Smooth muscle cell of the brain vasculature (primary cell): ENCODE measurements around the gene ANKRD60.

Experiments used
- DNase-seq: peaks from one replicate; pipeline ENCODE4 v3.0.0-alpha.2; 2012; ENCODE audit warnings: low read depth, low spot score

The ANKRD60 gene

GRCh38 chr20:58223358-58223941, 5.0 kb downstream of the ANKRD60 start:
- no peak for DNase-seq

GRCh38 chr20:58222446-58222845, 6.0 kb downstream of the ANKRD60 start:
- no peak for DNase-seq

- no peak for DNase-seq
These were observed 9.1 kb downstream of the ANKRD60 start for GRCh38 chr20:58219342-58219700.

- DNase-seq, result no peak
These were observed 9.7 kb downstream of the ANKRD60 start for GRCh38 chr20:58218665-58219341.

- no peak for DNase-seq
These were observed 12.1 kb downstream of the ANKRD60 start for GRCh38 chr20:58216334-58216733.

GRCh38 chr20:58215116-58215515, 13.3 kb downstream of the ANKRD60 start:
- no peak for DNase-seq

GRCh38 chr20:58214310-58214709, 14.1 kb downstream of the ANKRD60 start:
- DNase-seq, result no peak

GRCh38 chr20:58213716-58214115, 14.7 kb downstream of the ANKRD60 start:
- no peak for DNase-seq

- DNase-seq, result no peak
These were observed 15.3 kb downstream of the ANKRD60 start for GRCh38 chr20:58213121-58213520.

- DNase-seq, result no peak
These were observed 15.8 kb downstream of the ANKRD60 start for GRCh38 chr20:58212636-58213035.

GRCh38 chr20:58210398-58210747, 18.1 kb downstream of the ANKRD60 start:
- DNase-seq, result no peak

- DNase-seq, result peak; percentile 53
These were observed 18.6 kb downstream of the ANKRD60 start for GRCh38 chr20:58209652-58210397.

- no peak for DNase-seq
These were observed 19.5 kb downstream of the ANKRD60 start for GRCh38 chr20:58208944-58209343.

GRCh38 chr20:58205850-58206249, 22.6 kb downstream of the ANKRD60 start:
- no peak for DNase-seq

- no peak for DNase-seq
These were observed 26.4 kb downstream of the ANKRD60 start for GRCh38 chr20:58202044-58202443.

GRCh38 chr20:58201616-58202015, 26.8 kb downstream of the ANKRD60 start:
- no peak for DNase-seq

GRCh38 chr20:58199469-58199868, 29.0 kb downstream of the ANKRD60 start:
- no peak for DNase-seq

- DNase-seq, result no peak
These were observed 29.5 kb downstream of the ANKRD60 start for GRCh38 chr20:58198901-58199355.

- DNase-seq, result no peak
These were observed 30.1 kb downstream of the ANKRD60 start for GRCh38 chr20:58198384-58198783.

- no peak for DNase-seq
These were observed 31.3 kb downstream of the ANKRD60 start for GRCh38 chr20:58197185-58197469.

- no peak for DNase-seq
These were observed 31.9 kb downstream of the ANKRD60 start for GRCh38 chr20:58196402-58197184.

GRCh38 chr20:58195047-58195446, 33.4 kb downstream of the ANKRD60 start:
- DNase-seq, result no peak
